ENCODE results near the gene NOS1.

The NOS1 gene

DNA sequence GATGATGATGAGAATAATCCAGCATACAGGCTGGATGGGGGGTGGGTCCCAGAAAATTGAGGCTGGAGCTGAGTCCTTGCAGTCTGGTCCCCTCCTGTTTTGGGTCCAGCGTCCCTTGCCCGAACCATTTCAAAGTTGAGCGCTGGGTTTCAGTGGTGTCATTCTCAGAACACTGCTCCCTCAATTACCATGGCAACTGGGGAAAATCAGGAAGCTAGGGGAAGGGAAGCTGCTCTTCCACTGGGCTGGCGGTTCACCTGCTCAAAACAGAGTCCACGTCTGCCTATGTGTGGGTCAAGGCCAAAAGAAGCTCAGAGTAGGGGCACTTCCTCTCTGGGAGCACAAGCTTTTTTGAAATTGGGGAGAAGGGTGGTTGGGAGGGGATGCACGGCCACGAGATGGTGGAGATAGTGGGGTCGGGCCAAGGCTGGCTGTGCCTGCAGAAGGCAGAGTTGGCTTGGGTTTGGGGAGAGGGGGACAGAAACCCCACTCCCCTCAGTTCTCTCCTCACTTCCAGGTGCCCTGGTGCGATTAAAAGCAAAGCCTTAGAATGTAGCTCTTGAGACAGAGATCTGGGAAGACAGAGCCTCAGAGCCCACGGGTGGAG, 1.7 kb upstream of the NOS1 start:
- DNase-seq: no peak

- peak; percentile 47 for DNase-seq
Observed at GRCh38 chr12:117362391-117362790, 965 bp upstream of the NOS1 start.

GRCh38 chr12:117361905-117362304, 479 bp upstream of the NOS1 start:
- DNase-seq: no peak

DNA sequence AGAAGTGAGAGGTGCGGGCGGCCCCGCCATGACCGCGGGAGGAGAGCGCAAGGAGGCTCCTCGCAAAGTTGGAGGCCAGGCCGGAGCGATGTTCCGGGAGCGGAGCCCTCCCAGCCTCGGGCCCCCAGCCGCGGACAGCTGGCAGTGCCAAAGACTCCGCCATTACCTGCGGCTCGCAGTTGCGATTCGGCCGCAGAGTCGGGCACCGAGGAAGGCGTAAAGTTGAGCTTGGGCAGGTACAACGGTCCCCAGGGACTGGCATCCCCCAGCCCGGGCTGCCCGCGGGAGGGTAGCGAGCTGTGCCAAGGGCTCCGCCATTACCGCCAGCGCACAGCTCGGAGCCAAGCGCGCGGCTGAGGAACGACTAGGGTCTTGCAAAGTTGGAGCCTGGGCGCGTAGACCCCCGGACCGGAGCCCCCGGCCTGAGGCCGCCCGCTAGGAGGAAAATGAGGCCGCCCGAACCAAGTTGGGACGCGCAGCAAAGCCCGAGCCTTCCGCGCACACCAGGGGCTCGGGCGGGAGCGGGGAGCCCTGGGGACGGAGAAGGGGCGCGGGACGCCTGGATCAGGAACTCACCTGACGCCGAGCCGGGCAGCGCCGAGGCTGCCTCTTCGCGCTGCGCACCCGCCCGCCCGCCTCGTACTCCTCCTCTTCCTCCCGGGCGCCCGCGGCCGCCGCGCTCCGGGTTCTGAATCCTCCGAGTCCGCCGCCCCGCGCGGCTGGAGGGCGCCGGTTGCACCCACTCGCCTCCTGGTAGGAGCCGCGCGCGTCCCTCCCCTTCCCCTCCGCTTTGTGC, 677 bp downstream of the NOS1 start:
- DNase-seq: no peak

DNA sequence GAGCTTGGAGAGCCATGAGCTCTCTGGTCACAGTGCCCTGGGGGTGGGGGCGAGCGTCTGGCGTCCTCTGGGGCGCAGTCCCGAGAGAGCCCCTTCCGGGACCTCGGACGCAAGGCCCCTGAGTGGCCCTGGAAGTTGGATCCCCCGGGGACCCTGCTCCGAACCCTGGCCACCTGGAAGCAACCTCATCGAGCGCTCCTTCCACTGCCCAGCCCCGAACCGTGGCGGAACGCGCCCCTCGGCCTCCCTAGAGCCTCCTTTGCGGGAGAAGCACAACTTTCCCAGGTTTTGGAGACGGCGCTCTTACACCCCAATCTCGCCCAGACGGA, 1.2 kb downstream of the NOS1 start:
- peak; percentile 23 for DNase-seq

GRCh38 chr12:117359029-117359845, 2.2 kb downstream of the NOS1 start:
- DNase-seq: no peak

DNA sequence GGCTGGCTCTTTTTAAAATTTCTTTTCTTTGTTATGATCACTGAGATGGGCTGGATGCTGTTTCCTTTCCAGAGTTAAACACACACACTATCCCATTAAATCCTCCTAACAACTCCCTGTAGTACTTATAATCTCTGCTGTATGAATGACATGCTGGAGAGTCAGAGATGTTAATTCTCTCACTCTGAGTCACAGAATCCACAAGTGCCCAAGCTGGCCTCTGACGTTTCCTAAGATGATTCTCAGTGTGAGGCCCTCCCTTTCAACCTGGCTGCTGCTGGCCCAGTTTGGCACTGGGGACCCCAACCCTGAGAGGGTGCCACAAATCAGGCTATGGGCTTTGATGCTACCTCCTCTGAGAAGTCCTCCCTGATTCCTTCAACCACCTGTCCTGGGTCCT, 5.4 kb downstream of the NOS1 start:
- DNase-seq: no peak

- DNase-seq: no peak
Observed at GRCh38 chr12:117352883-117353282, 8.5 kb downstream of the NOS1 start.

GRCh38 chr12:117352206-117352605, 9.2 kb downstream of the NOS1 start:
- peak; percentile 78 for DNase-seq

DNA sequence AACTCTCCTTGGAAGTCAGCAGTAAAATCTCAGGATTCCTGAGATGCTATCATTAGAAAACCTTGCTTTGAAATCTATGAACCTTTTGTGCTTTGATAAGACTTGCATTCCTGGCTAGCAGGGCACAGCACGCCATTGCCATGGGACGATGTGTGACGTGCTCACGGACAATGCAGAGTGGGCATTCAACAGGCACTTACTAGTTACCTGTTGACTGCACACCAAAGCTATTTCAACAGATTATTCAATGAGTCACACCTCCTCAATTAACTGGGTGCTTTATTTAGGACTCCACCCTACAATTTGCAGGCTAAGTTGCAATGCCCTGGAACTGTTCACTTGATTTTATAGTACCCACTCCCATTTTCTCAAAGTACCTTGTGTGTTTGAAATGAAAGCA, 11.3 kb downstream of the NOS1 start:
- DNase-seq: no peak

GRCh38 chr12:117347588-117347987, 13.8 kb downstream of the NOS1 start:
- DNase-seq: no peak

DNA sequence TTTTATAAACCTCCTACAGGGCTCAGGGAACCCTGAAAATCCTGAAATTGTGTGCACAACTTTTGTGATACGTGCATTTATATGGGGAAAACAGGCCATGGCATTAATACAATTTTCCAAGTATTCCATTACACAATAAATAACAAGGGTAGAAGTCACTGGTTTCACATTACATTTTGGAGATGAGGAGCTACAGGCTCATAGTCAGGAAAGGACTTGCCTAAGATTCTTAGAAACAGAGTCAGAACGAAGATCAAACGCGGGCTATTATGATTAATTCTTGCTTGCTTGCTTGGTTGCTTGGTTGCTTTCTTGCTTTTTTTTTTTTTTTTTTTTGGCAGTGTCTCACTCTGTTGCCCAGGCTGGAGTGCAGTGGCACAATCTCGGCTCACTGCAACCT, 16.7 kb downstream of the NOS1 start:
- DNase-seq: no peak

GRCh38 chr12:117343849-117344248, 17.6 kb downstream of the NOS1 start:
- no peak for DNase-seq

- no peak for DNase-seq
Observed at GRCh38 chr12:117343296-117343695, 18.1 kb downstream of the NOS1 start.

GRCh38 chr12:117342682-117343081, 18.7 kb downstream of the NOS1 start:
- DNase-seq: no peak

GRCh38 chr12:117342247-117342646, 19.2 kb downstream of the NOS1 start:
- no peak for DNase-seq

GRCh38 chr12:117339104-117339503, 22.3 kb downstream of the NOS1 start:
- no peak for DNase-seq

GRCh38 chr12:117334855-117335587, 26.4 kb downstream of the NOS1 start:
- DNase-seq: no peak

GRCh38 chr12:117334051-117334450, 27.4 kb downstream of the NOS1 start:
- DNase-seq: no peak

GRCh38 chr12:117333331-117333881, 28.0 kb downstream of the NOS1 start:
- no peak for DNase-seq

- no peak for DNase-seq
Observed at GRCh38 chr12:117331691-117332090, 29.7 kb downstream of the NOS1 start.

- DNase-seq: no peak
Observed at GRCh38 chr12:117330441-117331113, 30.8 kb downstream of the NOS1 start.
